Progenitor cell of endocrine pancreas (in vitro differentiated cells): ENCODE data around the gene ATP5ME. TPM values are rescaled to one million over a fixed set of nuclear protein-coding genes. Genes with fewer than 3 reads are reported as not detected.
A peak's percentile ranks its signal among the peaks of the same experiment; 100 is the strongest.

Source experiments
- DNase-seq: peaks from one replicate; pipeline ENCODE4 v3.0.0; 2021; ENCODE audit warnings: low spot score; ENCODE audit not compliant: unreplicated experiment
- H3K27ac Mint-ChIP-seq: 2 replicates; pipeline ENCODE4 v1.8.0; 2021; ENCODE audit warnings: mild to moderate bottlenecking, moderate library complexity, mixed read lengths
- H3K27me3 Mint-ChIP-seq: 2 replicates; pipeline ENCODE4 v1.8.0; 2021; ENCODE audit warnings: mixed read lengths
- H3K36me3 Mint-ChIP-seq: 2 replicates; pipeline ENCODE4 v1.8.0; 2022; ENCODE audit warnings: mixed read lengths; ENCODE audit not compliant: insufficient read depth
- H3K4me1 Mint-ChIP-seq: 2 replicates; pipeline ENCODE4 v1.8.0; 2021; ENCODE audit warnings: low read depth, mixed read lengths
- H3K4me3 Mint-ChIP-seq: 2 replicates; pipeline ENCODE4 v1.8.0; 2021; ENCODE audit warnings: low read depth, mild to moderate bottlenecking, moderate library complexity, mixed read lengths
- H3K9me3 Mint-ChIP-seq: 2 replicates; pipeline ENCODE4 v1.8.0; 2021; ENCODE audit warnings: low read depth, mixed read lengths
- CTCF ChIP-seq: fragments of 200-600 bp; sonication (generic); IDR thresholded peaks from one replicate; pipeline ENCODE4 v1.5.0; 2021; ENCODE audit warnings: antibody characterized with exemption, mild to moderate bottlenecking; ENCODE audit not compliant: unreplicated experiment
- total RNA-seq: library from RNA; stranded (reverse); gene quantifications from 2 replicates; pipeline ENCODE4 v1.2.1, GENCODE V29; 2021

Gene ATP5ME
- total RNA-seq, 1 donor from 2014 or later = 235 TPM

GRCh38 chr4:684623-685327, 10.7 kb upstream of the ATP5ME start:
- TF ChIP-seq CTCF = no peak
- Mint-ChIP-seq H3K4me3 (no peak overlapping the region), H3K27ac (no peak overlapping the region)

GRCh38 chr4:683982-684622, 10.0 kb upstream of the ATP5ME start:
- no peaks in the 10 kb centered on the region for H3K27me3 Mint-ChIP-seq
- peak; percentile 62 for TF ChIP-seq CTCF
- H3K4me3 Mint-ChIP-seq = no peak overlapping the region
- no peaks in the 10 kb centered on the region for H3K9me3 Mint-ChIP-seq
- H3K27ac Mint-ChIP-seq = no peak overlapping the region
- no peaks in the 10 kb centered on the region for H3K36me3 Mint-ChIP-seq
- DNase-seq = no peak
- peaks cover 2% of the 10 kb centered on the region for H3K4me1 Mint-ChIP-seq

More at GRCh38 chr4:684623-685327, 10.7 kb upstream of the ATP5ME start:
- no peak for DNase-seq
- H3K4me1 Mint-ChIP-seq = peaks cover 2% of the 10 kb centered on the region
- H3K27me3 Mint-ChIP-seq = no peaks in the 10 kb centered on the region
- no peaks in the 10 kb centered on the region for H3K9me3 Mint-ChIP-seq
- no peaks in the 10 kb centered on the region for H3K36me3 Mint-ChIP-seq

- no peak for DNase-seq
- Mint-ChIP-seq H3K27ac (no peak overlapping the region), H3K9me3 (no peaks in the 10 kb centered on the region), H3K27me3 (no peaks in the 10 kb centered on the region), H3K4me1 (peaks cover 2% of the 10 kb centered on the region), H3K4me3 (no peak overlapping the region), H3K36me3 (no peaks in the 10 kb centered on the region)
- no peak for TF ChIP-seq CTCF
Measured at GRCh38 chr4:683247-683897, 9.3 kb upstream of the ATP5ME start.

GRCh38 chr4:682490-683172, 8.6 kb upstream of the ATP5ME start:
- no peak for DNase-seq
- no peak overlapping the region for H3K27ac Mint-ChIP-seq
- TF ChIP-seq CTCF = no peak
- H3K36me3 Mint-ChIP-seq = no peaks in the 10 kb centered on the region
- H3K9me3 Mint-ChIP-seq = no peaks in the 10 kb centered on the region
- H3K4me3 Mint-ChIP-seq = no peak overlapping the region
- H3K4me1 Mint-ChIP-seq = peaks cover 1% of the 10 kb centered on the region
- H3K27me3 Mint-ChIP-seq = no peaks in the 10 kb centered on the region

- Mint-ChIP-seq H3K36me3 (no peaks in the 10 kb centered on the region), H3K27ac (no peak overlapping the region), H3K4me3 (peak overlapping the region; percentile 51), H3K27me3 (no peaks in the 10 kb centered on the region), H3K4me1 (no peaks in the 10 kb centered on the region), H3K9me3 (no peaks in the 10 kb centered on the region)
- no peak for TF ChIP-seq CTCF
- DNase-seq = no peak
Measured at GRCh38 chr4:681736-682451, 7.8 kb upstream of the ATP5ME start.
